Erythroblast (primary cell): Measurements from ENCODE around the gene MGLL.

Experiments
- DNase-seq, 2 experiments: peaks; one replicate each; lab custom pipeline; 2025; lab: John Stamatoyannopoulos, UW
- GATA1 ChIP-seq: IDR thresholded peaks from 2 replicates; pipeline ENCODE4 v1.6.1; 2011; ENCODE audit warnings: low read depth, mild to moderate bottlenecking, control low read depth, low read length, moderate library complexity
- POLR2A ChIP-seq: IDR thresholded peaks from 2 replicates; pipeline ENCODE4 v1.6.1; 2011; ENCODE audit warnings: mild to moderate bottlenecking, low read length

The MGLL gene

DNA sequence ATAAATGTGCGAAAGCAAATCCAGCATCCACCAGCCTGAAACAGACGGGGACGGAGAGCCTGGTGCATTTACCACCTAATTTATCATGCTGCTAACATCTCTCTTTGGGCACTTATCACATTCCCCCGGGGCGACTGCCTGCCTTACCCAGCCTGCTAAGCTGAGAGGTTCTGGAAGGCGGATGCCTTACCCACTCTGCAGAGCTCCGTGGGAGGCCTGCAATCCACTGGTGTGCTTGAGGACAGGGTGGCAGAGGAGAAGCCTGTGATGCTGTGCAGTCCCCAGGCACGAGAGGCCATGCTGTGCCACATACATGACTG is 25.5 kb downstream of the MGLL start:
- DNase-seq, result no peak
- no peak for TF ChIP-seq GATA1
- no peak for TF ChIP-seq POLR2A

DNA sequence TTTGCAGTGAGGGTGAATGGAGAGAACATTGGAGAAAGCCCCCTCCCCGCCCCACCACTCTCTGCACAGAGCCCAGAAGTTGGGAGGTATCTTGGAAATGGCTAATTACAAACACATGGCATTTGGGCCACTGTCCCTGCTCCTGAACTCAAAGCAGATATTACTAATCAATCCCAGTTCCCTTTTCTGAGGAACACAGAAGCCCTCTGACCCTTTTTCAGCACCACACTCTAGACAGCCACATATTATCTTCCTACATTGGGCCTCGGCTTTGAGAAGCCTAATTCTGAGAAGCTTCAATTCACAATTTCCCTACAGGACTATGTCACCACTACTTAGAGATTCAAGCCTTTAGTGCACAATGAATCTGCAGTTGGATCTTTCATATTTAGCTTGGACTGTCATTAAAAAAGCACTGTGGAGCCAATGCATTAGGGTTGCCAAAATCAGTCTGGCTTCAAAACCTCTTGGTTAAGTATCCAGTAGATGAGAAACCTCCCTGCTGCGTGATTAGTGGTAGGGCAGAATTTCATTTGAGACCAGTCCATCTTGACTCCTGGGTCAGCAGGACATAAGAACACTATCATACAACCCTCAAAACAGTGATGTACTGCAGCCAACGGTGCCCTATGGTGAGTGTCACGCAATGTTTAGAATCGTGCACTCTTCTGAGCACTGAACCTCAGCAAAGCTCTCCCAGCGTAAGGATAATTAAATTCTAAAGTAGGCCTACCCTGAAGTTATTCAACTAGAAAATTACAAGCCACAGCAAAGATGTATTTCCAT is 26.1 kb downstream of the MGLL start:
- TF ChIP-seq POLR2A (no peak), GATA1 (no peak)
- DNase-seq, result no peak

GRCh38 chr3:127794972-127795371 is 27.3 kb downstream of the MGLL start:
- TF ChIP-seq GATA1 (no peak), POLR2A (no peak)
- no peak for DNase-seq

DNA sequence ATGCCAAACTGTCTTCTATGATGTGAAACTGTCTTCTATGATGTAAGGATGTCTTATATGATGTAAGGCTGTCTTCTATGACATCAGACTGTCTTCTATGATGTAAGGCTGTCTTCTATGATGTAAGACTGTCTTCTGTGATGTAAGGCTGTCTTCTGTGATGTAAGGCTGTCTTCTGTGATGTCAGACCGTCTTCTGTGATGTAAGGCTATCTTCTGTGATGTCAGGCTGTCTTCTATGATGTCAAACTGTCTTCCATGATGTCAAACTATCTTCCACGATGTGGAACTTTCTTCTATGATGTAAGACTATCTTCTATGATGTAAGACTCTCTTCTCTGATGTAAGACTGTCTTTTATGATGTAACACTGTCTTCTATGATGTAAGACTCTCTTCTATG is 27.9 kb downstream of the MGLL start:
- peak; percentile 11 to 24 for DNase-seq
- TF ChIP-seq POLR2A (no peak), GATA1 (no peak)

DNA sequence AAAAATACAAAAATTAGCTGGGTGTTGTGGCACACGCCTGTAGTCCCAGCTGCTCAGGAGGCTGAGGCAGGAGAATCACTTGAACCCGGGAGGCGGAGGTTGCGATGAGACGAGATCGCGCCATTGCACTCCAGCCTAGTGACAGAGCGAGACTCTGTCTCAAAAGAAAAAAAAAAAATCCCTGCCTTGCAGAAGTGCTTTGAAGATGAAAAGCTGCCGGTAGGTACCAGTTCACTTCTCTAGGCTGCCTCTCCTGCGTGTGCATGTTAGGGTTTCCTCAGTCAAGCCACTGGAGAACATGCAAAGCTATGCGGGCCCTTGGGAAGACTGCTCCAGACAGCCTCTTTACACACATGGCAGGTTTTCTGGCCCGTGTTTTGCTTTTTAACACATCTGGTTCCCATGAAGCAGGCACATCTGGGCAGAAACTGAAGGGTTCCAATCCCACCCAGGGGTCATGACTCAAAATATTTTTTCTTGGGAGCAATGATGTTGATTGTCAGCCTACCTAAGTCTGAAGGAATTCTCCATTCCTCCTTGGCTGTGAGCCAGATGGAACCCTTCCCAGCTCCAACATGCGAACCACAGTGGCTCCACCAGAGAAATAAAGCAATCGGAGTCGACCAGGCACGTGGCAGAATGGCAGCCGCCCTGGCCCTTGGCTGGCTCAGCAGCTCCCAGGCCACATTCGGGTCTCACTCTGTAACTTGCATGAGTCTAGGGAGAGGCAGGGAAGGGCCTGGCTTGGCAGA is 29.6 kb downstream of the MGLL start:
- DNase-seq, result no peak
- TF ChIP-seq GATA1, result no peak
- TF ChIP-seq POLR2A, result no peak

DNA sequence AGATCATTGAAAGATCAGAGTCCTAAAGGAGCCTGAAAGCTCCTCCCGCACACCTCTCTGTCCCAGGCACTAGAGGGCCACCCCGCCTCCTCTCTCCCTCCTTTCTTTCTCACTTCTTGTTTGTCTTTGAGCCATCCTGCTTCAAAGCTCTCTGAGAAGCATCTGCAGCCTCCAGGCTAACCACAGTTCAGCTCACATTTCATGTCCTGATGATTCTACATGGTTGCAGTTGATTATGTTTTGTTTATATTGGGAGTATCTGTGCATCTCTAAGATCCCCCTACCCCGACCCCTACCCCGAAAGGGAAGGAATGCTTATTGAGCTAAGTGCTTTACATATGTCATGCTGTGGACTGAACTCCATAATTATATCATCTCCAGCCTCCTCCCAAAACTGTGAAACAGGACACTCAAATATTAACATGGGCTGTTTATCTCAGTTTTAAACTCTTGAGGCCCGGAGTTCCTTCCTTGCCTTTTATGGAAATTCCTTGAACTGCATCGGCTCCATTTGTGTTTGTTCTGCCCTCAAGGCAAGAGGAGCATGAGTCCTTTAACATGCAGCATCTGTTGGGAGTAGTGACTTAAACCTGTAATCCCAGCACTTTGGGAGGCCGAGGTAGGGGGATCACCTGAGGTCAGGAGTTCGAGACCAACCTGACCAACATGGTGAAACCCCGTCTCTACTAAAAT is 30.9 kb downstream of the MGLL start:
- TF ChIP-seq GATA1, result no peak
- no peak for DNase-seq

- TF ChIP-seq GATA1 (no peak), POLR2A (no peak)
- DNase-seq, result no peak
Observed at GRCh38 chr3:127790882-127791183, 31.5 kb downstream of the MGLL start.

GRCh38 chr3:127789990-127790881 is 32.1 kb downstream of the MGLL start:
- no peak for DNase-seq
- TF ChIP-seq POLR2A (no peak), GATA1 (no peak)

DNA sequence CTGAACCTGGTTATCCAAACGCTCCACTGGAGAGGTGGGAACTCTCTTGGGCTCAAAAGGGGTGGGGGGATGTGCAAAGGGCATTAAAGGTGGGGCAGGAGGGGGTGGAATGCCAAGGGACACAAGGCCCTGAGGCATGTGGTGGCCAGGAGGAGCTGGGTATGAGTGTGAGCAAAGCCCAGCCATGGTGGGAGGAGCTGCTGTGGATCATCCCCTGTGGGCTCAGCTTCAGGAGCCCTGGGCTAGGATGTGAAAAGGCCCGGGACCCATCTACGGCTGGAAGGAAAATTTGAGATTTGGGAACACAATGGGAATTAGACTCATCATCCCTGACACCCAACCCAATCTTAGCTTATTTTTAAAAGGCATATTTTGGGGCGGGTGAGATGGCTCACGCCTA is 33.3 kb downstream of the MGLL start:
- DNase-seq, result no peak
- TF ChIP-seq POLR2A, result no peak
- TF ChIP-seq GATA1, result no peak

- TF ChIP-seq GATA1 (no peak), POLR2A (no peak)
- no peak for DNase-seq
Observed at GRCh38 chr3:127788451-127788909, 33.8 kb downstream of the MGLL start.

GRCh38 chr3:127787571-127788365 is 34.5 kb downstream of the MGLL start:
- TF ChIP-seq GATA1 (no peak), POLR2A (no peak)
- DNase-seq, result no peak

DNA sequence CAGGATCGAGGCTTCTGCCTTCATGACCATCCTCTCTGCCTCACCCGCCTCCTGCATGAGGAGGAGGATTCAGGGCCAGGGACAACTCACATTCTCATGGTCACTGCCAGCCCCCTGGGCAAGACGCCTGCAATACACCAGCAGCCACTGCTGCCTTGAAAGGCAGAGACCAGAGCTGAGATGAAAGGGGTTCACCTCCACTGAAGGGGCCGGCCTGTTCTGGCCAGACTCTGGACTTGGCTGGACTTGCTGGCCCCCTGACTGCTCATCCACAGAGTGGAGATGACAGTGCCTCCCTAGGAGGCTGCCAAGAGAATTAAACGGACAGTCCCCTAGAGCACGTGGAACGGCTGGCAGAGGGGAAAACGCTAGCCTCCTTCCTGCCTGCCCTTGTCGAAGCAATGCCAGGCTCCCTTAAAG is 35.2 kb downstream of the MGLL start:
- no peak for TF ChIP-seq POLR2A
- TF ChIP-seq GATA1, result no peak
- DNase-seq, result no peak
